Stimulated activated CD4-positive, alpha-beta T cell treated with anti-CD3 and anti-CD28 coated beads, TNF-alpha, amount 100 ng/mL, for 48 hours (primary cell): ENCODE results near the gene MEGF10.

Experiments used
- DNase-seq, 3 donors: peaks; one replicate each; pipeline ENCODE4 v3.0.0-alpha.2; 2020; ENCODE audit warnings: low read depth in 3 of 3

Gene MEGF10

GRCh38 chr5:127439644-127440043, 149.0 kb downstream of the MEGF10 start:
- no peak for DNase-seq

- no peak for DNase-seq
Observed at GRCh38 chr5:127440831-127441230, 150.2 kb downstream of the MEGF10 start.

GRCh38 chr5:127441799-127442484, 151.3 kb downstream of the MEGF10 start:
- DNase-seq: no peak

GRCh38 chr5:127444171-127444570, 153.6 kb downstream of the MEGF10 start:
- no peak for DNase-seq

GRCh38 chr5:127445328-127445727, 154.7 kb downstream of the MEGF10 start:
- DNase-seq: no peak

GRCh38 chr5:127446626-127447025, 156.0 kb downstream of the MEGF10 start:
- no peak for DNase-seq

GRCh38 chr5:127447827-127448226, 157.2 kb downstream of the MEGF10 start:
- DNase-seq: no peak

- DNase-seq: no peak
Observed at GRCh38 chr5:127450046-127450445, 159.4 kb downstream of the MEGF10 start.

- DNase-seq: no peak
Observed at GRCh38 chr5:127451096-127451495, 160.5 kb downstream of the MEGF10 start.

GRCh38 chr5:127452626-127453025, 162.0 kb downstream of the MEGF10 start:
- no peak for DNase-seq

GRCh38 chr5:127471211-127471610, 180.6 kb downstream of the MEGF10 start:
- DNase-seq: no peak

GRCh38 chr5:127472700-127473099, 182.1 kb downstream of the MEGF10 start:
- DNase-seq: no peak

GRCh38 chr5:127486471-127486870, 195.9 kb downstream of the MEGF10 start:
- DNase-seq: no peak

- DNase-seq: no peak
Observed at GRCh38 chr5:127492854-127493738, 202.5 kb downstream of the MEGF10 start.

- DNase-seq: no peak
Observed at GRCh38 chr5:127498548-127498947, 208.0 kb downstream of the MEGF10 start.

GRCh38 chr5:127505905-127506304, 215.3 kb downstream of the MEGF10 start:
- DNase-seq: no peak

GRCh38 chr5:127506616-127507015, 216.0 kb downstream of the MEGF10 start:
- no peak for DNase-seq

GRCh38 chr5:127508644-127509373, 218.2 kb downstream of the MEGF10 start:
- no peak for DNase-seq
